ENCODE results near the gene RASA2.

RASA2 gene

GRCh38 chr3:141521781-141522180, 35.0 kb downstream of the RASA2 start:
- Histone ChIP-seq H3K4me2 (ENCODE audit: low read depth, low read length) (no peak overlapping the region), H3K9ac (ENCODE audit: low read length) (no peak overlapping the region), H3K9me3 (replicated peaks; ENCODE audit: insufficient read depth, low read length) (no peaks in the 10 kb centered on the region), H3K4me1 (ENCODE audit: low read length) (peaks cover 12% of the 10 kb centered on the region), H3K36me3 (replicated peaks; ENCODE audit: insufficient read depth, low read length) (peaks cover 10% of the 10 kb centered on the region; the same call in 1 of the 2 replicates), H4K20me1 (ENCODE audit: insufficient read depth, low read length) (0 out of 2 replicates have a peak, but pooled peaks cover 2% of the 10 kb centered on the region), H3K27me3 (replicated peaks; ENCODE audit: insufficient read depth, low read length) (no peaks in the 10 kb centered on the region), H3F3A (ENCODE audit: insufficient read depth, low read length) (no peaks in the 10 kb centered on the region), H3K79me2 (ENCODE audit: low read length) (peaks cover 61% of the 10 kb centered on the region), H3K27ac (ENCODE audit: low read length) (no peak overlapping the region), H3K4me3 (ENCODE audit: low read length) (no peak overlapping the region), H2AFZ (ENCODE audit: low read length) (no peak overlapping the region), H3K9me2 (replicated peaks; ENCODE audit: insufficient read depth, low read length) (no peaks in the 10 kb centered on the region)
- DNase-seq, result no peak
- no peak for TF ChIP-seq CTCF (IDR thresholded peaks at IDR 0.05; ENCODE audit: low read length)
- no peak for TF ChIP-seq EZH2phosphoT487 (IDR thresholded peaks at IDR 0.05; ENCODE audit: low read length)
- TF ChIP-seq EZH2 (optimal IDR thresholded peaks at IDR 0.05; ENCODE audit: low read depth, low read length), result no peak

GRCh38 chr3:141523615-141524375, 37.0 kb downstream of the RASA2 start:
- Histone ChIP-seq H3K27me3 (replicated peaks; ENCODE audit: insufficient read depth, low read length) (no peaks in the 10 kb centered on the region), H3K4me2 (ENCODE audit: low read depth, low read length) (no peak overlapping the region), H4K20me1 (ENCODE audit: insufficient read depth, low read length) (0 out of 2 replicates have a peak, but pooled peaks cover 3% of the 10 kb centered on the region), H3K9ac (ENCODE audit: low read length) (no peak overlapping the region), H3K4me3 (ENCODE audit: low read length) (no peak overlapping the region), H3K9me3 (replicated peaks; ENCODE audit: insufficient read depth, low read length) (no peaks in the 10 kb centered on the region), H3K27ac (ENCODE audit: low read length) (no peak overlapping the region), H3K79me2 (ENCODE audit: low read length) (peaks cover 72% of the 10 kb centered on the region), H3K9me2 (replicated peaks; ENCODE audit: insufficient read depth, low read length) (no peaks in the 10 kb centered on the region), H2AFZ (ENCODE audit: low read length) (no peak overlapping the region), H3K4me1 (ENCODE audit: low read length) (peaks cover 8% of the 10 kb centered on the region), H3F3A (ENCODE audit: insufficient read depth, low read length) (no peaks in the 10 kb centered on the region), H3K36me3 (replicated peaks; ENCODE audit: insufficient read depth, low read length) (peaks cover 3% of the 10 kb centered on the region; the same call in 1 of the 2 replicates)
- DNase-seq, result no peak
- TF ChIP-seq EZH2phosphoT487 (IDR thresholded peaks at IDR 0.05; ENCODE audit: low read length) (no peak), CTCF (IDR thresholded peaks at IDR 0.05; ENCODE audit: low read length) (no peak), EZH2 (optimal IDR thresholded peaks at IDR 0.05; ENCODE audit: low read depth, low read length) (no peak)

- no peaks in the 10 kb centered on the region for H3K9me2 ChIP-seq (replicated peaks; ENCODE audit: insufficient read depth, low read length)
- H3K4me3 ChIP-seq (ENCODE audit: low read length), result no peak overlapping the region
- no peaks in the 10 kb centered on the region for H3F3A ChIP-seq (ENCODE audit: insufficient read depth, low read length)
- DNase-seq, result no peak
- H3K27ac ChIP-seq (ENCODE audit: low read length), result no peak overlapping the region
- no peak overlapping the region for H2AFZ ChIP-seq (ENCODE audit: low read length)
- no peak overlapping the region for H3K9ac ChIP-seq (ENCODE audit: low read length)
- no peaks in the 10 kb centered on the region for H3K27me3 ChIP-seq (replicated peaks; ENCODE audit: insufficient read depth, low read length)
- H3K9me3 ChIP-seq (replicated peaks; ENCODE audit: insufficient read depth, low read length), result no peaks in the 10 kb centered on the region
- TF ChIP-seq EZH2 (optimal IDR thresholded peaks at IDR 0.05; ENCODE audit: low read depth, low read length) (no peak), EZH2phosphoT487 (IDR thresholded peaks at IDR 0.05; ENCODE audit: low read length) (no peak), CTCF (IDR thresholded peaks at IDR 0.05; ENCODE audit: low read length) (no peak)
- H3K79me2 ChIP-seq (ENCODE audit: low read length), result peaks cover 64% of the 10 kb centered on the region
- H3K4me2 ChIP-seq (ENCODE audit: low read depth, low read length), result no peak overlapping the region
- 0 out of 2 replicates have a peak, but pooled peaks cover 3% of the 10 kb centered on the region for H3K36me3 ChIP-seq (replicated peaks; ENCODE audit: insufficient read depth, low read length)
- 0 out of 2 replicates have a peak, but pooled peaks cover 3% of the 10 kb centered on the region for H4K20me1 ChIP-seq (ENCODE audit: insufficient read depth, low read length)
- H3K4me1 ChIP-seq (ENCODE audit: low read length), result no peaks in the 10 kb centered on the region
These were observed 38.2 kb downstream of the RASA2 start for GRCh38 chr3:141524988-141525387.
